Endothelial cell of umbilical vein (primary cell): ENCODE data around the gene CRHR2. TPM values are rescaled to one million over a fixed set of nuclear protein-coding genes. Genes with fewer than 3 reads are reported as not detected.

Source experiments
- BruUV-seq: library from RNA; stranded (reverse); fragments of 400-500 nt; replicated peaks from 2 replicates; lab custom pipeline; 2021; lab: Mats Ljungman, UMichigan
- CTCF ChIA-PET: fragments of 300-600, 350-600 bp; sonication (Branson Sonifier 250); formaldehyde crosslinking; loops from one replicate; lab custom pipeline; 2021; ENCODE audit warnings: antibody characterized with exemption, inconsistent platforms; lab: Charles Lee
- POLR2A ChIA-PET: fragments of 300-600, 350-600 bp; sonication (Branson Sonifier 250); formaldehyde crosslinking; loops from one replicate; lab custom pipeline; 2021; ENCODE audit warnings: antibody characterized with exemption, inconsistent platforms; lab: Charles Lee
- DNase-seq: peaks from one replicate; pipeline ENCODE4 v3.0.0-alpha.2; 2011; ENCODE audit warnings: low read depth, low spot score
- FAIRE-seq: peaks from 2 replicates; lab custom pipeline; 2011; peaks lifted over from hg19 to GRCh38; lab: Jason Lieb, UNC
- H2AFZ ChIP-seq: 2 replicates; pipeline ENCODE4 v1.6.0; 2012; ENCODE audit warnings: low read depth, low read length, control low read depth, inconsistent platforms
- H3K27ac ChIP-seq: 2 replicates; pipeline ENCODE4 v1.5.1; 2011; ENCODE audit warnings: low read depth, mild to moderate bottlenecking, control low read depth, low read length, moderate library complexity; ENCODE audit not compliant: insufficient read depth
- H3K27me3 ChIP-seq, 2 experiments: 2 replicates each; pipeline versions ENCODE4 v1.6.0 to v1.6.1; 2011; ENCODE audit warnings: low read length in 2 of 2, mixed read lengths in 1 of 2; ENCODE audit not compliant: control insufficient read depth in 2 of 2, insufficient read depth in 2 of 2
- H3K36me3 ChIP-seq, 2 experiments: 2 replicates in 1 of 2; 3 replicates in 1 of 2; pipeline ENCODE4 v1.5.1; 2011; ENCODE audit warnings: low read length in 2 of 2, mild to moderate bottlenecking in 1 of 2, moderate library complexity in 1 of 2; ENCODE audit not compliant: control insufficient read depth in 2 of 2, insufficient read depth in 2 of 2; ENCODE audit errors: extremely low read depth in 1 of 2
- H3K4me1 ChIP-seq: 3 replicates; pipeline ENCODE4 v1.5.1; 2011; ENCODE audit warnings: mild to moderate bottlenecking, low read length; ENCODE audit not compliant: control insufficient read depth, insufficient read depth; ENCODE audit errors: extremely low read depth
- H3K4me2 ChIP-seq: 2 replicates; pipeline ENCODE4 v1.6.1; 2011; ENCODE audit warnings: low read length, control low read depth, mixed read lengths; ENCODE audit not compliant: insufficient read depth
- H3K4me3 ChIP-seq, 3 experiments: fragments of 200-600 bp in 1 of 3; sonication (generic), shearing (Covaris generic) in 1 of 3; replicated peaks in 1 of 3; 2 replicates each; pipeline ENCODE4 v1.5.1; 2011 to 2016; ENCODE audit warnings: control low read depth in 3 of 3, low read length in 3 of 3, mild to moderate bottlenecking in 2 of 3, inconsistent platforms in 1 of 3, low read depth in 1 of 3, moderate library complexity in 1 of 3; ENCODE audit not compliant: insufficient read depth in 1 of 3
- H3K79me2 ChIP-seq: 2 replicates; pipeline ENCODE4 v1.6.0; 2012; ENCODE audit warnings: low read length, inconsistent platforms; ENCODE audit not compliant: control insufficient read depth, insufficient read depth
- H3K9ac ChIP-seq: replicated peaks from 2 replicates; pipeline ENCODE3; 2011; ENCODE audit warnings: low read length, control low read depth; ENCODE audit not compliant: insufficient read depth; ENCODE audit errors: extremely low read depth
- H3K9me1 ChIP-seq: replicated peaks from 3 replicates; pipeline ENCODE4 v1.6.0; 2011; ENCODE audit warnings: mild to moderate bottlenecking, low read length; ENCODE audit not compliant: control insufficient read depth, insufficient read depth; ENCODE audit errors: extremely low read depth
- H3K9me3 ChIP-seq: replicated peaks from 2 replicates; pipeline ENCODE4 v1.5.1; 2012; ENCODE audit warnings: low read length, inconsistent platforms; ENCODE audit not compliant: control insufficient read depth, insufficient read depth
- H4K20me1 ChIP-seq: replicated peaks from 2 replicates; pipeline ENCODE3; 2011; ENCODE audit warnings: mild to moderate bottlenecking, low read length; ENCODE audit not compliant: control insufficient read depth, insufficient read depth; ENCODE audit errors: extremely low read depth
- CTCF ChIP-seq, 2 donors: IDR thresholded peaks; 1 replicate in 1 of 2; 2 replicates in 1 of 2; pipeline ENCODE4 v1.5.1; 2011; ENCODE audit warnings: low read length in 2 of 2, mild to moderate bottlenecking in 2 of 2, moderate library complexity in 2 of 2, control low read depth in 1 of 2, inconsistent platforms in 1 of 2, low read depth in 1 of 2; ENCODE audit not compliant: insufficient read depth in 1 of 2; ENCODE audit errors: extremely low read depth in 1 of 2
- EZH2 ChIP-seq: IDR thresholded peaks from 2 replicates; pipeline ENCODE4 v1.6.1; 2012; ENCODE audit warnings: borderline replicate concordance, low read depth, mild to moderate bottlenecking, moderate library complexity, low read length, inconsistent platforms; ENCODE audit not compliant: severe bottlenecking
- FOS ChIP-seq: IDR thresholded peaks from 2 replicates; pipeline ENCODE4 v1.6.1; 2011; ENCODE audit warnings: mild to moderate bottlenecking, low read length, moderate library complexity, borderline replicate concordance; ENCODE audit not compliant: insufficient read depth
- GATA2 ChIP-seq: IDR thresholded peaks from 2 replicates; pipeline ENCODE4 v1.7.0; 2011; ENCODE audit warnings: low read depth, mild to moderate bottlenecking, moderate library complexity, mixed read lengths, low read length; ENCODE audit not compliant: insufficient read length, insufficient read depth
- JUN ChIP-seq: IDR thresholded peaks from 2 replicates; pipeline ENCODE4 v1.6.1; 2011; ENCODE audit warnings: borderline replicate concordance, low read depth; ENCODE audit not compliant: insufficient read length, insufficient read depth
- MAX ChIP-seq: IDR thresholded peaks from 2 replicates; pipeline ENCODE4 v1.6.1; 2011; ENCODE audit not compliant: insufficient read depth, insufficient read length
- MYC ChIP-seq: IDR thresholded peaks from one replicate; pipeline ENCODE4 v1.6.1; 2011; ENCODE audit warnings: mild to moderate bottlenecking, low read depth, low read length
- POLR2A ChIP-seq: IDR thresholded peaks from 2 replicates; pipeline ENCODE4 v1.6.1; 2012; ENCODE audit warnings: low read depth, mild to moderate bottlenecking, control low read depth, low read length
- POLR2AphosphoS5 ChIP-seq: IDR thresholded peaks from 2 replicates; pipeline ENCODE4 v1.6.1; 2012; ENCODE audit warnings: low read depth, mild to moderate bottlenecking, control low read depth, low read length, moderate library complexity; ENCODE audit not compliant: insufficient read depth
- dilution Hi-C: fragments of 300-500 bp; cut with MboI; formaldehyde crosslinking; loops from one replicate; pipeline ENCODE4 v1.15.0; 2019; ENCODE audit warnings: low sequenced_read_pairs; ENCODE audit not compliant: extremely low pct_ligation_motif_present
- intact Hi-C: fragments of 100-400 bp; cut with micrococcal nuclease; formaldehyde crosslinking; loops from one replicate; pipeline ENCODE4 v1.10.0; 2022
- polyA plus RNA-seq, 4 experiments: library from polyadenylated mRNA; depleted of rRNA in 3 of 4; stranded (reverse) in 3 of 4; unstranded in 1 of 4; fragments of >200 nt; gene quantifications; 2 replicates each; pipeline versions ENCODE4 v1.2.1 to v1.2.3, GENCODE V29; 2011 to 2012; ENCODE audit warnings: missing spikeins in 1 of 4
- total RNA-seq: library from RNA; stranded (reverse); gene quantifications from 2 replicates; pipeline ENCODE4 v1.2.3, GENCODE V29; 2021

The CRHR2 gene
- total and polyA plus RNA-seq, 2 donors (not counting 3 experiments of a cell fraction or from before 2014, with no cell fraction given): not detected

GRCh38 chr7:30634634-30635201, 47.5 kb downstream of the CRHR2 start:
- no peaks in the 10 kb centered on the region for H3K9me3 ChIP-seq
- no peak overlapping the region for H2AFZ ChIP-seq
- H3K4me2 ChIP-seq: no peak overlapping the region
- intact Hi-C loops: no loop called here
- no peaks in the 10 kb centered on the region for H3K9me1 ChIP-seq
- dilution Hi-C loops: no loop called here
- no peak for TF ChIP-seq EZH2
- no peak for TF ChIP-seq GATA2
- no peak for TF ChIP-seq FOS
- TF ChIP-seq POLR2A: no peak
- no peak for TF ChIP-seq MAX
- TF ChIP-seq POLR2AphosphoS5: no peak
- TF ChIP-seq CTCF (IDR thresholded peaks at IDR 0.05; ENCODE audit: extremely low read depth in 1 of 2, insufficient read depth in 1 of 2, low read depth in 1 of 2, low read length in 2 of 2): no peak
- TF ChIP-seq MYC: no peak
- TF ChIP-seq JUN: no peak
- POLR2A ChIA-PET: no interaction called here
- no peak overlapping the region for H3K9ac ChIP-seq
- no peak for DNase-seq
- no peak overlapping the region for H3K27ac ChIP-seq
- FAIRE-seq: no peak
- no peaks in the 10 kb centered on the region for H4K20me1 ChIP-seq
- H3K79me2 ChIP-seq: peaks cover 2% of the 10 kb centered on the region
- CTCF ChIA-PET: no interaction called here
- H3K27me3 ChIP-seq: no peaks in the 10 kb centered on the region
- H3K36me3 ChIP-seq: peaks cover 21 to 25% of the 10 kb centered on the region in 2 experiments
- no peaks in the 10 kb centered on the region for H3K4me1 ChIP-seq
- H3K4me3 ChIP-seq: no peak overlapping the region
- no TSS peak for BruUV-seq
